ENCODE measurements around the gene CACNA1H. TPM values are rescaled to one million over a fixed set of nuclear protein-coding genes. Genes with fewer than 3 reads are reported as not detected.

CACNA1H gene
- total RNA-seq, 1 donor from 2014 or later, result 9.5 TPM

GRCh38 chr16:1211451-1212268 lies 58.8 kb downstream of the CACNA1H start:
- Histone ChIP-seq H3K9me3 (ENCODE audit: low read depth) (no peaks in the 10 kb centered on the region), H3K36me3 (no peaks in the 10 kb centered on the region), H2AFZ (replicated peaks) (no peak overlapping the region), H3F3A (ENCODE audit: low read depth) (no peaks in the 10 kb centered on the region), H3K27ac (no peak overlapping the region), H4K20me1 (ENCODE audit: low read depth) (no peaks in the 10 kb centered on the region), H3K4me2 (no peak overlapping the region), H3K9ac (no peak overlapping the region), H3K4me3 (no peak overlapping the region), H3K79me2 (ENCODE audit: low read depth) (no peaks in the 10 kb centered on the region), H3K27me3 (no peaks in the 10 kb centered on the region), H3K4me1 (no peaks in the 10 kb centered on the region)
- no peaks in the 10 kb centered on the region for H3K36me3 Mint-ChIP-seq
- TF ChIP-seq EZH2phosphoT487 (IDR thresholded peaks at IDR 0.05), result no peak
- no peak overlapping the region for H3K27ac Mint-ChIP-seq
- DNase-seq (ENCODE audit: low spot score), result no peak
- H3K4me1 Mint-ChIP-seq, result no peaks in the 10 kb centered on the region
- H3K4me3 Mint-ChIP-seq, result no peak overlapping the region
- H3K9me3 Mint-ChIP-seq, result no peaks in the 10 kb centered on the region
- H3K27me3 Mint-ChIP-seq (ENCODE audit: insufficient read depth, low read depth), result no peaks in the 10 kb centered on the region

- H3K4me2 ChIP-seq, result no peak overlapping the region
- TF ChIP-seq CTCF (IDR thresholded peaks at IDR 0.05), result no peak
- no peak for TF ChIP-seq EZH2 (IDR thresholded peaks at IDR 0.05)
- no peak for TF ChIP-seq EZH2phosphoT487 (IDR thresholded peaks at IDR 0.05)
- H3K4me3 Mint-ChIP-seq, result no peak overlapping the region
- no peaks in the 10 kb centered on the region for H3K4me1 Mint-ChIP-seq
- H3K79me2 ChIP-seq (ENCODE audit: low read depth), result no peaks in the 10 kb centered on the region
- H3K27ac ChIP-seq, result no peak overlapping the region
- no peaks in the 10 kb centered on the region for H3K36me3 ChIP-seq
- no peaks in the 10 kb centered on the region for H3K27me3 Mint-ChIP-seq (ENCODE audit: insufficient read depth, low read depth)
- H3K9me3 Mint-ChIP-seq, result no peaks in the 10 kb centered on the region
- no peaks in the 10 kb centered on the region for H3K9me3 ChIP-seq (ENCODE audit: low read depth)
- no peak for DNase-seq (ENCODE audit: low spot score)
- H3K9ac ChIP-seq, result no peak overlapping the region
- no peaks in the 10 kb centered on the region for H4K20me1 ChIP-seq (ENCODE audit: low read depth)
- no peaks in the 10 kb centered on the region for H3K36me3 Mint-ChIP-seq
- H3K4me3 ChIP-seq, result no peak overlapping the region
- H3K27me3 ChIP-seq, result no peaks in the 10 kb centered on the region
- H2AFZ ChIP-seq (replicated peaks), result no peak overlapping the region
- H3K27ac Mint-ChIP-seq, result no peak overlapping the region
- H3F3A ChIP-seq (ENCODE audit: low read depth), result no peaks in the 10 kb centered on the region
- H3K4me1 ChIP-seq, result no peaks in the 10 kb centered on the region
Measured at GRCh38 chr16:1212616-1213194, 59.8 kb downstream of the CACNA1H start.

GRCh38 chr16:1213231-1213630 lies 60.3 kb downstream of the CACNA1H start:
- H3K27me3 Mint-ChIP-seq (ENCODE audit: insufficient read depth, low read depth), result no peaks in the 10 kb centered on the region

More at GRCh38 chr16:1213231-1213630, 60.3 kb downstream of the CACNA1H start:
- H3K9me3 ChIP-seq (ENCODE audit: low read depth), result no peaks in the 10 kb centered on the region
- no peak overlapping the region for H3K4me2 ChIP-seq
- no peaks in the 10 kb centered on the region for H3K36me3 ChIP-seq
- H3K27ac ChIP-seq, result no peak overlapping the region
- no peak for TF ChIP-seq EZH2 (IDR thresholded peaks at IDR 0.05)
- TF ChIP-seq CTCF (IDR thresholded peaks at IDR 0.05), result no peak
- TF ChIP-seq EZH2phosphoT487 (IDR thresholded peaks at IDR 0.05), result no peak
- DNase-seq (ENCODE audit: low spot score), result no peak
- H4K20me1 ChIP-seq (ENCODE audit: low read depth), result no peaks in the 10 kb centered on the region
- H3K79me2 ChIP-seq (ENCODE audit: low read depth), result no peaks in the 10 kb centered on the region
- H2AFZ ChIP-seq (replicated peaks), result no peak overlapping the region
- no peaks in the 10 kb centered on the region for H3K9me3 Mint-ChIP-seq
- H3K27me3 ChIP-seq, result no peaks in the 10 kb centered on the region
- H3K4me1 Mint-ChIP-seq, result no peaks in the 10 kb centered on the region
- H3K4me3 ChIP-seq, result no peak overlapping the region
- no peak overlapping the region for H3K4me3 Mint-ChIP-seq
- no peaks in the 10 kb centered on the region for H3K4me1 ChIP-seq
- H3K9ac ChIP-seq, result no peak overlapping the region
- H3K36me3 Mint-ChIP-seq, result no peaks in the 10 kb centered on the region
- H3K27ac Mint-ChIP-seq, result no peak overlapping the region
- H3F3A ChIP-seq (ENCODE audit: low read depth), result no peaks in the 10 kb centered on the region
